ENCODE data around the gene RAD51B.
"Not testable (repeated sequence)": the region's sequence is repeated elsewhere in the genome, so short reads cannot be mapped to it uniquely, and the experiment has no call there.

RAD51B gene

GRCh38 chr14:68253160-68253780 lies 433.7 kb downstream of the RAD51B start:
- Histone ChIP-seq H3K36me3 (no peaks in the 10 kb centered on the region), H3K4me1 (peaks cover 3% of the 10 kb centered on the region), H3K9me3 (no peaks in the 10 kb centered on the region), H3K4me3 (ENCODE audit: low read depth, low read length) (no peak overlapping the region), H3K27me3 (no peaks in the 10 kb centered on the region)
- TF ChIP-seq CTCF (IDR thresholded peaks at IDR 0.05; ENCODE audit: low read depth, low read length): no peak
- no peak for DNase-seq

GRCh38 chr14:68253878-68254528 lies 434.4 kb downstream of the RAD51B start:
- Histone ChIP-seq H3K27me3 (no peaks in the 10 kb centered on the region), H3K4me3 (ENCODE audit: low read depth, low read length) (no peak overlapping the region), H3K4me1 (peaks cover 3% of the 10 kb centered on the region), H3K36me3 (no peaks in the 10 kb centered on the region), H3K9me3 (no peaks in the 10 kb centered on the region)
- no peak for TF ChIP-seq CTCF (IDR thresholded peaks at IDR 0.05; ENCODE audit: low read depth, low read length)
- no peak for DNase-seq

GRCh38 chr14:68254669-68255527 lies 435.3 kb downstream of the RAD51B start:
- H3K36me3 ChIP-seq: no peaks in the 10 kb centered on the region
- no peak for DNase-seq
- no peak for TF ChIP-seq CTCF (IDR thresholded peaks at IDR 0.05; ENCODE audit: low read depth, low read length)
- no peaks in the 10 kb centered on the region for H3K9me3 ChIP-seq
- no peak overlapping the region for H3K4me3 ChIP-seq (ENCODE audit: low read depth, low read length)
- peaks cover 3% of the 10 kb centered on the region; the same call in 1 of the 2 replicates for H3K4me1 ChIP-seq
- H3K27me3 ChIP-seq: no peaks in the 10 kb centered on the region

GRCh38 chr14:68255693-68256178 lies 436.2 kb downstream of the RAD51B start:
- no peak for TF ChIP-seq CTCF (IDR thresholded peaks at IDR 0.05; ENCODE audit: low read depth, low read length)
- H3K4me3 ChIP-seq (ENCODE audit: low read depth, low read length): no peak overlapping the region
- H3K4me1 ChIP-seq: peaks cover 3% of the 10 kb centered on the region; the same call in 1 of the 2 replicates
- no peaks in the 10 kb centered on the region for H3K36me3 ChIP-seq
- DNase-seq: no peak
- H3K27me3 ChIP-seq: no peaks in the 10 kb centered on the region
- H3K9me3 ChIP-seq: no peaks in the 10 kb centered on the region

GRCh38 chr14:68257969-68258368 lies 438.4 kb downstream of the RAD51B start:
- H3K36me3 ChIP-seq: no peaks in the 10 kb centered on the region
- no peak for TF ChIP-seq CTCF (IDR thresholded peaks at IDR 0.05; ENCODE audit: low read depth, low read length)
- no peak overlapping the region for H3K4me3 ChIP-seq (ENCODE audit: low read depth, low read length)
- no peak for DNase-seq
- H3K4me1 ChIP-seq: peaks cover 3% of the 10 kb centered on the region; the same call in 1 of the 2 replicates
- H3K27me3 ChIP-seq: no peaks in the 10 kb centered on the region
- no peaks in the 10 kb centered on the region for H3K9me3 ChIP-seq

- not testable (repeated sequence) for DNase-seq; H3K4me3 ChIP-seq (ENCODE audit: low read depth, low read length); H3K27me3 ChIP-seq; H3K9me3 ChIP-seq; H3K4me1 ChIP-seq; H3K36me3 ChIP-seq
Measured at GRCh38 chr14:68258995-68259394, 439.4 kb downstream of the RAD51B start.

All from BE2C (cell line).